Vagina (tissue), 2 donors: Measurements from ENCODE around the gene MGAT5.

Experiments
- CTCF ChIP-seq, 3 experiments: fragments of 450-650 bp in 2 of 3; fragments of 200-600 bp in 1 of 3; sonication (generic) in 1 of 3; IDR thresholded peaks; one replicate each; pipeline ENCODE4 v1.5.1; 2017 to 2019; ENCODE audit warnings: antibody characterized with exemption in 3 of 3, mild to moderate bottlenecking in 2 of 3, moderate library complexity in 2 of 3
- POLR2A ChIP-seq, 2 donors: fragments of 450-650 bp; IDR thresholded peaks; one replicate each; pipeline ENCODE4 v1.6.1; 2017; ENCODE audit warnings: antibody characterized with exemption in 2 of 2, mild to moderate bottlenecking in 2 of 2, moderate library complexity in 2 of 2

DNA sequence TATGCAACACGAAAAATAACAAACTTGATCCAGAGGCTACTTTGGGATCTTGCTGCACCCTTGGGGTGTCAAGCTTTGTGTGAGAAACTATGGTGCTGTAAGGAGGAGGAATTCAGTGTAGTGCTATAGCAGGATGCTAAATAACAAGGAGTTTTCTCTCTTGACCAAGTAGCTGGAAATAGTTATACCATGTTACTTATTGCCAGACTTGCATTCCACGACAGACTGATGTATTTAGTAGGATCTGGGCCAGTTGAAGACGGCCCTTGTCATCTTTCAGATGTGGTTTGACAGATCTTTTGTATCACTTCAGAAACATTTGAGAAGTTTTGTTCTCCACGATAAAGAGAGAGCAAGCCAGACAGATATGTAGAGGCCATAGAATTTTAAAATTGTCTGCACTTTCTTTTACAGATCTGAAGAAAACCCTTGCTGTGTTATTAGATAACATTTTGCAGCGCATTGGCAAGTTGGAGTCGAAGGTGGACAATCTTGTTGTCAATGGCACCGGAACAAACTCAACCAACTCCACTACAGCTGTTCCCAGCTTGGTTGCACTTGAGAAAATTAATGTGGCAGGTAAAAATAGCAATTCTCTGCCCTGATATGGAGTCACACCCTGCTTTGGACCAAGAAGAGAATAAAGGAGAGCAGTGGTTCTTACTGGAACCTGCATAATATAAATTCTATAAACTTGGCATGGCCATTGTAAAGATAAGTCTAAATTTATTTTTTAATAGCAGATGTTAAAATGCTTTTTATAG lies 16.3 kb downstream of the MGAT5 start:
- TF ChIP-seq CTCF (IDR thresholded peaks at IDR 0.05) (no peak), POLR2A (IDR thresholded peaks at IDR 0.05) (no peak)
